Embryonic facial prominence (tissue), 1 donor: ENCODE data around the gene VAT1L.

Experiments
- DNase-seq: peaks from one replicate; pipeline ENCODE4 v3.0.0-alpha.2; 2016; ENCODE audit errors: extremely low spot score

The VAT1L gene

DNA sequence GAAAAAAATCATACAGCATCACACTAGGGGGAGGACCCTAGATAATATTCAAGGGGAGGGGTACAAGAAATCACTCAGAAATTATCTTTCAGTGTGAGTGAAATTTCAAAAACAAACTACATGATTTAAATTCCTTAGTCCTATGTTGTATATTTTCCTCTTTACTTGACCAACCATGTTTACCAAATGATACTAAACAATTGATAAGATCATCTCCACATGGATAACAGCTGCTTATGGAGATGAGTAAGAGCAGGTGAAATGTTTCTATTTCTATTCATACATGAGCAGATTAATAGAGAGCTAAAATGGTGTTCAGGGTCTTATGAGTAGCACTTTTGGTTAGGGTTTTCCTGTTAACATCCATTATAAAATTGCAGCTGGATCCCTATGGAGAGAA lies 7.3 kb upstream of the VAT1L start:
- DNase-seq, result no peak

DNA sequence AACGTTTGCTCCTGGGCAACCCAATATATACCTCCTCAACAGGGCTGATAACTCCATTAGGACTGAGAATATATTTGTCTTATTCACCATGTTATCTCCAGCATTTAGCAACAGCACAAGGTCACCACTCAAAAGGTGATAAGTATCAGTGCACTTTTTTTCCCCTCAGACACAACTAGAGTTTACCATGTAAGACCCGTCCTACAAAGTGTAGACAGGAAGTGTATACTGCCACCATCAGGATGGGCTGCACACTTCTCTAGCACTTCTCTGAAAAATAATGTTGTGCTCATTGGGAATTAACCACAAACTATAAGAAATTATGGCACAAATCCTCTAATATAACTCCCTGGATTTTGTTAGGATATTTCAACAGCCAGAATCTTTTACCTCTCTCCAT lies 5.7 kb upstream of the VAT1L start:
- no peak for DNase-seq

DNA sequence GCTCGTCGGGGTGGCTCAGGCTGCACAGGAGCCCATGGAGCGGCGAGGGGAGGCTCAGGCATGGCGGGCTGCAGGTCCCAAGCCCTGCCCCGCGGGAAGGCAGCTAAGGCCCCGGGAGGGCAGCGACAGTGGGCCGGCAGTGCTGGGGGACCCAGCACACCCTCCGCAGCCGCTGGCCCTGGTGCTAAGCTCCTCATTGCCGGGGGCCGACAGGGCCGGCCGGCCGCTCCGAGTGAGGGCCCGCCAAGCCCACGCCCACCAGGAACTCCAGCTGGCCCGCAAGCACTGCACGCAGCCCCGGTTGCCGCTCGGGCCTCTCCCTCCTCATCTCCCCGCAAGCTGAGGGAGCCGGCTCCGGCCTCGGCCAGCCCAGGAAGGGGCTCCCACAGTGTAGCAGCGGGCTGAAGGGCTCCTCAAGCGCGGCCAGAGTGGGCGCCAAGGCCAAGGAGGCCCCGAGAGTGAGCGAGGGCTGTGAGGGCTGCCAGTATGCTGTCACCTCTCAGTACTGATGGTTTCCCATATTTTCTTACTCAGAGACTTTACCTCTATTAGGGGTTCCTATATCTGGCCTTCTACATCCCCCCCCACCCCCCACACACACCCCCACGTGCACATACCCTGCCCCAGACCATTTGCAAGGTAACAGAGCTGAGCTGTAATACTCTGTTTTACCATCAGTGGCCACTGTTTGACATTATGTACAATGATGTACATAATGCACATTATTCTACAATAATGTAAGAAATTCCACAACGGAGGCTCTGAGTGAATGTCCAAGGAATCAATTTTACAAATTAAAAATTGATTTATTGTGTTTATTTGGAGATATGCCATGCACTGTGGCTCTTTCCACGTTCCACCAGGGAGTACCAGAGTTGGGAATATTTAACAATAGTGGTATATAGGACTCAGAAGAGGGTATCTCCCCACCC lies 3.7 kb upstream of the VAT1L start:
- no peak for DNase-seq

DNA sequence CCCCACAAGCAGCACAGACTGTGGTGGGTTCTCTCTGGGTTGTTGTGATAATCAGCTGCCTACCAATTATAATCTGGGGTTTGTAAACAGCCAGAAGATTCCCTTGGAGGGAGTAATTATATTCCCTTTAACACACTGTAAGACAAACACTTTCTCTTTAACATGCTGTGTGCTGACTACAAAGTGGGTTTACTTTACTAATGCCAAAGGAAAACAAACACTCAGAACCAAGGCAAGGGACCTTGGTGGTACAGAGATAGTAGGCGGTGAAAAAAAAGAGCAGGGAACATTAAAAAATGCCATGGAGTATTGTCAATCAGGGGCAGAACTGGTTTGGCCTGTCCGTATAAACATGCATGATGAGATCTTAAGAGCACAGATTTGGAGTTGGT lies 3.0 kb upstream of the VAT1L start:
- DNase-seq, result no peak

DNA sequence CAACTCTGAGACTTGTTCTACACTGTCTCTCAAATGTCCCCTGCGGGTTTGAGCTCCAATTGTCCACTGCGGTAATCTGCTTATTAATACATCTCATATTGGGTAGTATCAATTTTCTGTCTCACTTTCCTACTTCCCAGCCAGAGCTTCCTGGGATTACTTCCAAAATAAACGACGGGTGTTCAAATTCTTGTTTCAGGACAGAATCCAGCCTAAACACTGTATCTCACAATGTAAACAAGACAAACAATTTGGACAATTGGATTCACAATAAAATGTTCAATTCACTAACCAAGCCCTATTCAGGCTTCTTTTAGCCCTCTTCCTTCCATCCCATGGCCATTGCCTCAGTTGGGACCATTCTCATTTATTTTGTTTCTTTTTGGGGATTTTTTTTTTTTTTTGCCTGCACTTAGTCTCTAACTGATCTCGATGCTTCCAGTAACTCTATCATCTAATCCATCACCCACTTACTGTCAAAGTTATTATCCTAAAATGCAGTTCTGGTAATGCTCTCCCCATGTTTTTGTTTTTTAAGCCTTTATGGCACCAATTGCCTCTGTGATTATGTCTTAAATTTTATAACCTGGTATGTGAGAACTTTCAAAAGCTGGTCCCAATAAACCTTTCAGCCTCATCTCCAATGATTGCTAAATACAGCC lies 2.0 kb upstream of the VAT1L start:
- DNase-seq, result no peak

DNA sequence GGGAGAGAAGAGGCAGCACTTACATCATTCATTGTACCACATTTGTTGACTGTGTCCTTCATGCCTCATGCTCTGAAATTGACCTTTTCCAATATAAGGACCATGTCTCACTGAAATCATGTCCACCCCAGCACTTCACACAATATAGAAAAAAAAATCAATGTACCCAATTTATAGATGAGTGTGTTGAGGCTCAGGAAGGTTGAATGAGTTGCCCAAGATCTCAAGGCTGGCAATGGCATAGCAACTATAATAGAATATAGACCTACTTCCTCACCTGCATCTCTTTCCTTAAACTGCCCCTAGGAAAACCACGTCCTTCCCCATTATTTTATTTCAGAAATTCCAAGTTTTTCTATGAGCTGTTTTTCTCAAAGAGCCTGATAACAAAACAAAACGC lies 912 bp upstream of the VAT1L start:
- DNase-seq, result no peak

DNA sequence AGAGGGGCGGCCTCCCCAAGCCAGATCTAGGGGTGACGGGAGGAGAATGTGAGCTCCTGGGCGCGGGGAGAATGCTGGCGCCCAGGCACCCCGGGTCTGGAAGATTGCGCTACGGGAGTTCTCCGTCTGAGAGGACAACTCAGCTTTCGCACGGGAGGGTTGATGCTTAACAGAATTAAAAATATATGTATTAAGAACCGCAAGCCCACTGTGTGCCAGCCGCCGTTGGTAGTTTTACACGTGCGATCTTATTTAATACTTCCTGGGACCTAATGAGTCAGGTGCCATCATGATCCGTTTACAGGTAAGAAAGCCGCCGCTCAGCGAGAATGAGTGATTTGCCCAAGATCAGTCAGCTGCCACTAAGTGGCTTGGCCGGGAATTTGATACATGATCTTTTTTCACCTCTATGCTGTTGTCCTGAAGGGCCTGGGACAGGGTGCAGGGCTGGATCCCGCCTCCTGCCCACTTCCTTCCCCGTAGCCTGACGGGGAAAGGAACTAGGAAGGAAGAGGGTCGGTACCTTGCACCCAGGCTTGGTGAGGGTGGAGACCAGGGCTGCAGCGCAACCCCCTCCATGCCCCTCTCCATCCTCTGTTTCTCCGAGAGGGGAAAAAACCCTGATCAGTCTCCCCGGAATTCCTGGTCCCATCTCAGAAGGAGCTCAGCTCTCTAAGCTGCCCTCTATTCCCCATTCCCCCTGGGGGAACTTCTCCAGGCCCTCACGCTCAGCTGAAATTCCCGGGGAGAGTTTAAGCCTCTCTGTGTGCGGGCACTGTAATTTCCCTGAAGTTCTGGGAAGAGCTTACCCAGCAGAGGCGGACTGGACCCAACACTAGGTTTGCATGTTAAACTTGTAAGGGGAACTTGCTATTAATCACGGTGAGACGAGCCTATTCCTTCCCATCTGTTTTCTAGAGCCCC lies 983 bp downstream of the VAT1L start:
- no peak for DNase-seq

DNA sequence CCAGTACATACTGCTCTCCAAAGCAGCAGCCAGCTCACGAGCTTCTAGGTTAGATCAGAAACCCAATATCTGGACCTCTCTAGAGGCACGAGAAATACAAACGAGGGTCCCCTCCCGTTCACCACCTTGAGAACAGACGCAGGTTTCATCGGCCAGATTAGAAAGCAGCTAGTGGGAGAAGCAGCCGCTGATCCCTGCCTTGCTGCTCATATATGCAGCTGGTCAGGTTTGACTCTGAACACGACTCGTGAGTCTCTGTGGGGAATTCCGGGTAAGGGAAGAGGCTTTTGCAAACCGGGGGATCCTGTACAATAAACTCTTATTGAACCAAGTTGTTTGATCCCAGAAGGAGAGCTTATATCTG lies 1.6 kb downstream of the VAT1L start:
- no peak for DNase-seq

DNA sequence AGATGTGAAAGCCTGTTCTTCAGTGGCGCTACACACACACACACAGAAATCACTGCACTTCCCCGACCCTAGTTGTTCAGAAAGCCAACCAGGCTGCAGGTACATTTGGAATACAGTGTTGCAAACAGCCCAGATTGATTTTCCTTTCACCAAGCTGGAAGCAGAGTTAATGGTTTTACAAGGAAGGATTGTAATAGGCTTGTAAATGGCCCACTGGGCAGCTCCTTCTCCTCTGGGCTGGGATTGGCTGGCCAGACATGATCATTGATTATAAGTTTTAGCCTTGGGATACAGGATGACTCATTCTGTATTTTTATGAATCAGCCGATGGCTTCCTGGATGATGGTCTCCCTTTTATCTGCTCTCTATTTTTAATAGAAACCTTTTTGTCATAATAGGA lies 2.5 kb downstream of the VAT1L start:
- DNase-seq, result no peak

DNA sequence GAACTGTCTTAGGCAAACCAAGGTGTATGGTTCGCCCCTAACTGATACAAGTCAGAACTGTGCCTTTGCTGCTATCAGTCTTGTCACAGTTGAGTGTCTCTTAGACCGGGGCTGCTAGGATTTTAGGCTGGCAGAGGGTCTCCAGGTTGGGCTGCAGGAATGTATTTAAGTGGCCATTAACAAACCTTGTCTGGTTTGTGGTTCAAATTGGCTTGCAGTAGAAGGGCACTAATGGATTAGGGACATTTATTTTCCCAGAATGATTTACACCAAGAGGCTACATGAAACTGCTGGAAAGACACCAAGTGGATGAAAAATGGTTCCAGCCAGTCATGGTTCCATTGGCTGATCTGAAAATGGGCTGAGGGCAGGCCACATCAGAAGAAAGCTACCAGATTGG lies 5.1 kb downstream of the VAT1L start:
- DNase-seq, result no peak

DNA sequence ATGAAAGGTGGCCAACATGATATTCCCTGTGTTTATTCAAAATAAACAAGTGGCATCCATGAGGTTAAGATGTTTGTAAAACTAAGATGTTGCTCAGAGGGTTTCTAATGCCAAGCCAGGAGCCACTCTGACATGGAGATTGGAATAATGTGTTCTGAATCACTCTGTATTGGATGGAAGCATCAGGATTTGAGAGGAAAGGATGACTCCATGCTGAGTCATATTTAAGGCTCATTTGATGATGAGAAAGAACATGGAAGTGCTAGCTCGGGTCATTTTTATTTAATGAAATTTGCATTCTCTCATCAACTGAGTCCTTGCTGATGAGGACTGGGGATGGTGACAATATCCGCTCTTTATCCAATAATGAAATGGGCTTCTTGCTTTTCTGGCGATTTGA lies 6.2 kb downstream of the VAT1L start:
- DNase-seq, result no peak

DNA sequence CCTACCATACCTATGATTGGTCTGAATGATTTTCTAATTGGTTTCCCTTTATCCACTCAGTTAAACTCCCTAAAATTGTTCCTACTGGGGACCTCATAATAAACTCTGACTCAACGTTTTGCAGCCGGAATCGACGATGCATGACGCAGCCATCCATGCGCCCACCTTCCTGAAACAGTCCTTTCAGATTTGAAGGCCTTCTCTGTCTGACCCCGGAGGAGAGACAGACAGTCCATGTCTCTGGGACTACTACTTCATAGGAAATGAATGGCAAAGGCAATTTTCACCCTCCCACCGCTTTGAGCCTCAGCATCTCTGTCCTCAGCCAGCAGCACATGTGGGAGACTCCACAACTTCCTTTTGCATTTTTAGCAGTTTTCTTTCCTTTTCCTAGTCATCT lies 13.5 kb downstream of the VAT1L start:
- no peak for DNase-seq

DNA sequence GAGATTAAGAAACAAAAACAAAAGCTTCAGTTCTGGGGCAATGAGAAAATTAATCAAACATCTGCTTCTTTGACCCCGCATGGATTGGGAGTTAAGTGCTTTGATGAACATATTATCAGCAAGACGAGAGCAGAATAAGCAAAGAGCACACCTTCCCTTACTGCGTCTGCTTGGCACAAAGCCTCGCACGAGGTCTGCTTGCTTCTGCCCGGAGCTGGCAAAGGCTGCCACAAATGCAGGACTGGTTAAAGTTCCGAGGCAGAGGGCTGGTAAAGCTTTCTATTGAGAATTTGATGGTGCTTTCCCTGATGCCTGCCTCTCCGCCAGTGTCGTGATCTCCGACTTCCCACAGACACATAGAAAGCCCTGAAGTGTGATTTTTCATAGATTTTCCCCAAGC lies 17.0 kb downstream of the VAT1L start:
- DNase-seq, result no peak

DNA sequence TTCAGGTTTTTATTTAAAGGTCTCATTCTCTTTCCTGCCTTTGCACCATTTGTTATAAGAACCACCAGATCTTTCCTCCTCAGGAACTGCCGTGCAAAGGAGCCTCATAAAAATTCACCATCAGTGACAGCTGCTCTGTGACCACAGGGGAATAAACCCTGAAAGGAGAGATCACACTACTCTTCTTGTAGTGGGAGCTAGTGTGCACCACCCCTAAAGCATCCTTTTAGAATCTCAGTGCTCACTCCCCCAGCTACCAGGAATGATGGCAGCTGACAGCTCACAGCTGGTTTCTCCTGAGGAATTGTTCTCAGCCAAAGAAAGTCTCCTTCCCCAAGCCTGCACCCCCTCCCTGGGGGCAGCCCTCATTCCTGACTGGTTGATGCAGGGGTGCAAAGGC lies 18.7 kb downstream of the VAT1L start:
- no peak for DNase-seq

DNA sequence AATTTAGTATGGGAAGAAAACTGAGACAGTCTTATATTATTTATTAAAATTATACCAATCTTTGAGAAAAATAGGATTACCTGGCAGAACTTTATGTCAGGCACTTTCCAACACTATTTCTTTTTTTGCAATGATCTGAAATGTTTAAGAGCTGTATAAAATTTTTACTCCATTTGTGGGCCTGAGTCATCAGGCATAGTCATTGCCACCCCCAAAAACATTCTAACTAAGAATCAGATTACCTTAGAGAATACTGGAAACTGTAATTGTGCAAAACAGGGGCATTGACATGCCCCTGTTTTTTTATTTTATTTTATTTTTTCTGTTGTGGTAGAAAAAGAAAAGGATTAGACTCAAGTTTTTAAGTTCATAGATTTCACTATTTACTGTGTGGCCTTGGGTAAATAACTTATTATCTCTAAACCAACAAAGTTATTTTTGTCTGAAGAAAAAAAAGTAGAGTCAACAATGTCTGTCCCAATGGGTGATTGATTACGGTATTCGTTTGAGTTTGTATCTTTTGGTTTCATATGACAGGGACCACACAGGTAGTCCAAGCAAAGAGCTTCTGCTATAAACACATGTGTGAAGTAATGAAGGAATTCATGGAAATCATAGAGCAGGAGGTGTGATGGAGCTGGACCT lies 24.6 kb downstream of the VAT1L start:
- DNase-seq, result no peak

DNA sequence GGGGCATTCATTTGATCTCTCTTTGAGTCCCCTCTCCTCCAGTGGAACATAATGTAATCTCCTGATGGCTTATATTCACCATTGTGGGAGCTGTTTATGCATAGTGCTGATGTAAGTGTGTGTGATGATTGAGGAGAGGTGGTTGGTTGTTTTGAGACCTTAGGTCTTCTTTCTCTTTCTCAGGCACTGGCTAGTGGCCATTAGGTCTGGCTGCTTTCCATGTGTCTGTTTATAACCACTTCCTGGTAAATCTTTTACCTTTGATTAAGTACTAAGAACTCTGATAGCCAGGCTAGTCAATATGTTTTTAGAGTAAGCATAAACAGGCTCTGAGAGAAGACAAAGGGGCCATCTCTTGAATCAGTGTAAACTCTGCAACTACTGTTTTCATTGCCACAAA lies 27.9 kb downstream of the VAT1L start:
- DNase-seq, result no peak

DNA sequence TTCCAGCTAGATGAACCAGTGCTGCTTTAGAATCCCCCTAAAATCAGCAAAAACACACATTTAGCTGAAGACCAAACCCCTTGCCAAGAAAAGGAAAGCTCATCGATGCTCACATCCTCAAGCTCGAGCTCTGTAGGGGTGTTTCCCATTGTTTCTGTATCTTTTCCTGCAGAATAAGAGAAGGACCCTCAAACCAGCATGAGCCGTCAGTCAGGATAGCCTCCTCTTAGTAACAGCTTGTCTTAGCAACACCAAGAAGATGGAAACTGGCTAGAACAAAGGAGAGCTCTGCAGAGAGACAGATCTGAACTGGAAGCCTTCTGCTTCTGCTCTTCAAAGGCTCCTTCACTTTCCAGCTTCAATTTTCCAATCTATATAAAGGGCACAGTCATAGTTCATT lies 32.0 kb downstream of the VAT1L start:
- no peak for DNase-seq

DNA sequence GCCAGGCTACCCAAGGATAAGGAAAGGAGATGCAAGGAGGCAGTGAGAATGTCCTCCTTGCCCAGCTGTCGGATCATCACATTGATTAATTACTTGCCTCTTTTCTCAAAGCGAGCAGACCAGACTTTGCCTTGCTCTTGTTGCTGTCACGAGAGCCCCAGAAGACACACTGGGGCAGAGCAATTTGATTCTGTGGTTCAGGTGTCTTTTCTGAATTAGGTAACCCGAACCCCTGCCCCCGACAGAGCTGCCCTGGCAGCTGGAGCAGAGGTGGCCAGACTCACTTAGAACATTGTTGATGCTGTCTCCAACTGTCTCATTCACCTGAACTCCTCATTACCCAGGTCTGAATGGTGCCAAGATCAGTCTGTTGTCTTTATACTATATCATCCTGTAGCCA lies 34.3 kb downstream of the VAT1L start:
- DNase-seq, result no peak

DNA sequence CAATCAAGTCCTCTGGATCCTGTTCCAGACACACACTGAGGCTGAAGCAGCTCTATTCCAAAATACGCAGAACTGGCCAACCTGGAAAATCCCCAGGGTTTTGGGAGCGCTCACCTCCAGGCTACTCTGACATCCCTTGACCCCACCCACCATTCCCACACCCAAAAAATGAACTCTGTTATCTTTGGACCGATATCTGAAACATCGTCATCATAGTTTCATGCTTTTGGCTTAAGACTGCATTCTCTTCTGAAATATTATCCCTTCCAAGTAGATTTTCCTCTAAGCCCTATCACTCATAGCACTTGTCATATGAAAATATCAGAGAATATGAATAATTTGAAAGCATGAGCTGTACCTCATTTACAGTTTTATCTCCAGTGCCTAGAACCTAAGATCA lies 34.7 kb downstream of the VAT1L start:
- DNase-seq, result no peak

DNA sequence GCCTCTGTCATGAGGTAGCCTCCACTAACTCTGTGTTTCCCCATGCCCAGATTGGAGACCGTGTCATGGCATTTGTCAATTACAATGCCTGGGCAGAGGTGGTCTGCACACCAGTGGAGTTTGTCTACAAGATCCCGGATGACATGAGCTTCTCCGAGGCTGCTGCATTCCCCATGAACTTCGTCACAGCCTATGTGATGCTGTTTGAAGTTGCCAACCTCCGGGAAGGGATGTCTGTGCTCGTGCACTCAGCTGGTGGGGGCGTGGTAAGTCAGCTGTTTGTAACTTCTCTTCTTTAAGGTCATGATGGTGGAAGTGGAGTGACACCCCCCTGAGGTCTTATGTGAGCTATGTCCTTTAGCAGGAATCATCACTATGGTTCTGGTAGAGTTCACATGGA lies 36.8 kb downstream of the VAT1L start:
- no peak for DNase-seq

DNA sequence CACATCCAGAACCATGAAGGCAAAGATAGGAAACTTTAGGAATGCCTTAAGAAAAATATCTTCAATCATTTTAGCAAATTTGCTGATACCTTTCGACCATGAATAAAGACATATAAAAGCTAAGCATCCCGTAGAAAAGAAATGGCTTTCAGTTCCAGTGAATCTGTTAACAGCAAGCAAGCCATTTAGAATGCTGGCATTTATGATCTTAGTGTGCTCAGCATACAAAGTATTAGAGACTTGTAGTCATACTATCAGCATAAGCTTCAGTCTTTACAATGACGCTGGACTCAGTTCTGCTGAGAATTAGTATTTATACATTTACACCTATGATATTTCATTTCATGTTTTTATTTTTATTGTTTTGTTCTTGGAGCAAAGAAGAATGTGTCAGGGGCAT lies 38.7 kb downstream of the VAT1L start:
- DNase-seq, result no peak
